Thoracic aorta (tissue), 2 donors: Measurements from ENCODE around the gene ANKRD13A. TPM values are rescaled to one million over a fixed set of nuclear protein-coding genes. Genes with fewer than 3 reads are reported as not detected.
A peak's percentile ranks its signal among the peaks of the same experiment; 100 is the strongest.

Experiments
- ATAC-seq: fragments of 150-250 bp; one replicate; pipeline ENCODE4 v1.8.0; 2017; ENCODE audit warnings: low read depth; ENCODE audit not compliant: insufficient number of reproducible peaks, low FRiP score
- DNase-seq: peaks from one replicate; pipeline ENCODE4 v3.0.0-alpha.2; 2020; ENCODE audit warnings: low spot score
- H3K27ac ChIP-seq, 2 donors: fragments of 200-600 bp; sonication (generic); 1 replicate in 1 of 2; 2 replicates in 1 of 2; pipeline ENCODE4 v1.5.1; 2016; ENCODE audit warnings: mild to moderate bottlenecking in 2 of 2, moderate library complexity in 2 of 2
- H3K27me3 ChIP-seq: fragments of 200-600 bp; sonication (generic); replicated peaks from 2 replicates; pipeline ENCODE4 v1.6.0; 2016; ENCODE audit warnings: mild to moderate bottlenecking; ENCODE audit not compliant: insufficient read depth
- H3K36me3 ChIP-seq: fragments of 200-600 bp; sonication (generic); one replicate; pipeline ENCODE4 v1.5.1; 2016
- H3K4me1 ChIP-seq, 2 donors: fragments of 200-600 bp; sonication (generic); 1 replicate in 1 of 2; 2 replicates in 1 of 2; pipeline versions ENCODE4 v1.5.1 to v1.6.0; 2016; ENCODE audit warnings: low read depth in 2 of 2, mild to moderate bottlenecking in 1 of 2; ENCODE audit not compliant: control insufficient read depth in 1 of 2
- H3K4me3 ChIP-seq: fragments of 200-600 bp; sonication (generic); 2 replicates; pipeline ENCODE4 v1.5.1; 2016; ENCODE audit warnings: mild to moderate bottlenecking
- H3K9me3 ChIP-seq: fragments of 200-600 bp; sonication (generic); 2 replicates; pipeline ENCODE4 v1.5.1; 2016
- CTCF ChIP-seq: fragments of 200-600 bp; sonication (generic); IDR thresholded peaks from one replicate; pipeline ENCODE4 v1.5.1; 2019; ENCODE audit warnings: antibody characterized with exemption
- total RNA-seq, 2 donors: library from RNA; depleted of rRNA; stranded (reverse); fragments of >200 nt; gene quantifications; one replicate each; pipeline versions ENCODE4 v1.1.0 to v1.2.3, GENCODE V29; 2016

Gene ANKRD13A
- total RNA-seq, 2 donors from 2014 or later = 69.1 to 83.7 TPM

GRCh38 chr12:109999983-110000505 is 814 bp downstream of the ANKRD13A start:
- no peak for DNase-seq
- peak overlapping the region; percentile 67 to 83 for H3K27ac ChIP-seq

GRCh38 chr12:110001596-110001995 is 2.4 kb downstream of the ANKRD13A start:
- DNase-seq (no peak), ATAC-seq (no peak)
- no peaks in the 10 kb centered on the region for H3K36me3 ChIP-seq
- peaks cover 15 to 38% of the 10 kb centered on the region in 2 donors for H3K4me1 ChIP-seq
- H3K9me3 ChIP-seq = no peaks in the 10 kb centered on the region
- no peak overlapping the region for H3K27ac ChIP-seq
- TF ChIP-seq CTCF = no peak
- no peaks in the 10 kb centered on the region for H3K27me3 ChIP-seq
- H3K4me3 ChIP-seq = no peak overlapping the region

More at GRCh38 chr12:109999983-110000505, 814 bp downstream of the ANKRD13A start:
- no peaks in the 10 kb centered on the region for H3K9me3 ChIP-seq
- TF ChIP-seq CTCF = no peak
- ATAC-seq = no peak
- no peaks in the 10 kb centered on the region for H3K36me3 ChIP-seq
- no peaks in the 10 kb centered on the region for H3K27me3 ChIP-seq
- H3K4me1 ChIP-seq = peaks cover 16 to 47% of the 10 kb centered on the region in 2 donors
- peak overlapping the region; percentile 85 for H3K4me3 ChIP-seq

- Histone ChIP-seq H3K4me1 (peaks cover 15 to 35% of the 10 kb centered on the region in 2 donors), H3K4me3 (no peak overlapping the region), H3K27ac (peak overlapping the region in 1 of 2 donors; percentile 3), H3K36me3 (no peaks in the 10 kb centered on the region), H3K27me3 (no peaks in the 10 kb centered on the region), H3K9me3 (no peaks in the 10 kb centered on the region)
- TF ChIP-seq CTCF = no peak
- no peak for DNase-seq
- ATAC-seq = no peak
Measured at GRCh38 chr12:110002676-110003515, 3.7 kb downstream of the ANKRD13A start.

DNA sequence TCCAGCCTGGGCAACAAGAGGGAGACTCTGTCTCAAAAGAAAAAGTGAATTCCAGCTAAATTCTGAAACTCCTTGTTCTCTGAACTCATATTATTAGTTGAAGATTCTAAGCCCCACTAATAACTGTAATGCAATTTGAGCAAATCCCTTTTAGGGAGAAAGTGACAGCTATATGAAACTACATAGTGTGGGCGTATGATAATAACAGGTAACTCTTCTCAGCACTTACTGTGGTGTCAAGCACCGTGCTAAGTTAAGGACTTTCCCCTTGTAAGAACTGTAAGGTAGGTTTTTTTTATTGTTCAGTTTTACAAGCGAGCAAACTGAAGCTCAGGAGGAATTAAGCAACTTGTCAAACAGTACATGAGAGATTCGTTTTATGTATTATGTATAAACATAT is 5.4 kb downstream of the ANKRD13A start:
- Histone ChIP-seq H3K4me3 (no peak overlapping the region), H3K36me3 (no peaks in the 10 kb centered on the region), H3K4me1 (peaks cover 15 to 28% of the 10 kb centered on the region in 2 donors), H3K9me3 (no peaks in the 10 kb centered on the region), H3K27ac (no peak overlapping the region), H3K27me3 (no peaks in the 10 kb centered on the region)
- no peak for TF ChIP-seq CTCF
- ATAC-seq (no peak), DNase-seq (no peak)

DNA sequence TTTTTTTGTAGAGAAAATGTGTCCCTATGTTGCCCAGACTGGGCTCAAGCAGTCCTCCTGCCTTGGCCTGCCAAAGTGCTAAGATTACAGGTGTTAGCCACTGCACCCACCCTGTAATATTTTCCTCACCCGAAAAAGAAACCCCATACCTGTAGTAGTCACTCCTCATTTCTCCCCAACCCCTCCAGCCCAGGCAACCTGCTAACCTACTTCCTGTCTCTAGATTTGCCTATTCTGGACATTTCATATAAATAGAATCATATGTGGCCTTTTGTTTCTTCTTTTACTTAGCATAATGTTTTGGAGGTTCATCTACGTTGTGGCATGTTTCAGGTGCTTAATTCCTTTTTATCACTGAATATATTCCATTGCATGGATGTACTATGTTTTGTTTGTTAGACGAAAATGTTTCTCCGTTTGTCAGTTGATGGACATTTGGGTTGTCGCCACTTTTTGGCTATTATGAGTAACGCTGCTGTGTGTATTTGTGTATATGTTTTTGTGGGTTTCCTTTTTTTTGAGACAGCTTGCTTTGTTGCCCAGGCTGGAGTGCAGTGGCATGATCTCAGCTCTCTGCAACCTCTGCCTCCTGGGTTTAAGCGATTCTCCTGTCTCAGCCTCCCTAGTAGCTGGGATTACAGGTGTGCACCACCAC is 6.2 kb downstream of the ANKRD13A start:
- Histone ChIP-seq H3K4me1 (peaks cover 13 to 23% of the 10 kb centered on the region in 2 donors), H3K4me3 (no peak overlapping the region), H3K27me3 (no peaks in the 10 kb centered on the region), H3K27ac (no peak overlapping the region), H3K9me3 (no peaks in the 10 kb centered on the region), H3K36me3 (no peaks in the 10 kb centered on the region)
- TF ChIP-seq CTCF = no peak
- no peak for DNase-seq
- ATAC-seq = no peak
